K562 treated with DMSO at 1 percent for 48 hours (cell line): ENCODE data around the gene SDCCAG8. TPM values are rescaled to one million over a fixed set of nuclear protein-coding genes. Genes with fewer than 3 reads are reported as not detected.

Experiments used
- total RNA-seq: library from RNA; unstranded; fragments of 300-600 nt; gene quantifications from 2 replicates; pipeline ENCODE4 v1.2.3, GENCODE V29; 2022; ENCODE audit warnings: low replicate concordance; ENCODE audit errors: extremely low read depth

SDCCAG8 gene
- not detected in 2 replicates for total RNA-seq

DNA sequence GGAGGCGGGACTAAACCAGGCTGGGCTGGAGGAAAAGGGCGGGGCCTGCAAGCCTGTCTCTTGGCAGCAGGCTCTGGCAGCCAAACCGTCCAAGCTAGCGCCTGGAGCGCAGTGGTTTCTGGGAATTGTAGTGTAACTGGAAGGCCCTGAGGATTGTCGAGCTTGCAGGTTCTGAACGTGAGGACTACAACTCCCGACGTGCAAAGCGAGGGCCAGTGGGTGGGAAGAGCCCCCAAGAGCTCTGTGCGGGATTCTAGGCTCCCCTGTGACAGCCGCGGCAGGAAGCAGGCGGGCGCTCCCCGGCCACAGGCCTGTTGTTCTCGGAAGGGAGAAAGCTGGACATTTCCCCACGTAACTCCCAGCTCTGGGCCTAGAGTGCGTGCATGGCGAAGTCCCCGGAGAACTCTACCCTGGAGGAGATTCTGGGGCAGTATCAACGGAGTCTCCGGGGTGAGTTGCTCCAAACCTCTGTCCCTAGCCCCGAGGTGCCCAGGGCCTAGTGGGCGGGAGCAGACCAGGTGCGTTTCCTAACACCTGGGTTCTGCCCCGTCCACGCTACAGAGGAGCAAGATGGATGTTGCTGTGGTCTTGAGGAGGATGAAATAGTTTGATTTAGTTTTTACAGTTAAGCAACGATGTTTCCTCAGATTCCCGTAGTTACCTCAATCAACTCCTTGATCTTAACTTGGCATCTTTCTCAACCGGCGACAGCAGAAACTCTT lies at the start of gene SDCCAG8:
SDCCAG8 (plus strand) TSS at position 251 of the 722 bp plus-strand sequence; CDS start at position 384, 133 bp downstream.

DNA sequence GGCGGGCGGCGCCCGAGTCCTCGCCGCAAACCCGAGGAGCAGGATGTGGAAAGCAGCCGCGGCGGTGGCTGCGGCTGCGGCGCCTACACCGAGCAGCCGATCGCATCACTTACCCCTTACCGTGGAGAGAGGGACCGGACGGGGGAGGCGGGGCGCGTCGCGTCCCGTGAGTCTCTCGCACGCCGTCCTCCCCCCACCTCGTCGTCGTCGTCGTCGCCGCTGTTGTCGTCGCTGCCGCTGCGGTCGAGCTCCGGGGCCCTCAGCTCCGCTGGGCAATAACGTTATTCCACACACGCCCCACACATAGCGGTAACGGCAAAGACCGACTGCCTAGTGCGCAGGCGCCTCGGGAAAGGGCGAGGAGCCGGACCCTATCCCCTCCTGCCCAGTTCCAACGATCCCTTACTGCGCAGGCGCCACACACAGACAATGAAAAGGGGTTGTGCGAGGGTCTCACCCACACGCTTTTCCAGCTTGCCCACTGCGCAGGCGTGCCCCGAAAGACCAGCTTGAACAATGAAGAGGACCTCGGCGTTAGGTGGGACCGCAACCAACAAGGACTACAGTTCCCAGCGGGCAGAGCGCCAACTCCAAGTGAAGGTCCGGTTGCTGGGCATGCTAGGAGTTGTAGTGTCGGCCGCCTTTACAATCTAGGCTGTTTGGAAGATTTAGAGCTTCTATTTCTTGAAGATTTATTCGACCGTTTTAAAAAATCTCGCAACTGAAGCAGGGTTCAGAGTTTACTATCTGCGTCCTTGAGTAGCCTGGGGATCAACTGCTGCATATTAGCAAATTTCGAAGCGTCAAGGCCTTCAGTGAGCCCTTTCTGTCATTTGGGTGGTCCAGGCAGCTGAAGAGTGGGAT lies 682 bp upstream of the SDCCAG8 start, which contains the start of gene CEP170:
CEP170 (minus strand) TSS at position 355 of the 864 bp plus-strand sequence. CDS start 30,001 bp downstream, outside the sequence.

Other genes with a start within 250 kb of the SDCCAG8 start
- not detected in 2 replicates for gene CEP170, start 760 bp upstream of the SDCCAG8 start, total RNA-seq